Activated CD8-positive, alpha-beta memory T cell treated with anti-CD3 and anti-CD28 coated beads, Interleukin-2, amount 10 ng/mL, durations not matched to agents 7 days and 5 days (primary cell): ENCODE measurements around the gene UNG. TPM values are rescaled to one million over a fixed set of nuclear protein-coding genes. Genes with fewer than 3 reads are reported as not detected.

ENCODE experiments used
- ATAC-seq: fragments of 150-1000 bp; cut with Tn5 transposase; one replicate; pipeline ENCODE4 v1.10.0; 2021; ENCODE audit warnings: moderate library complexity
- CTCF ChIA-PET: fragments of 350-600 bp; sonication (Branson Sonifier 250); formaldehyde crosslinking; loops from one replicate; lab custom pipeline; 2021; ENCODE audit warnings: antibody characterized with exemption; lab: Charles Lee
- DNase-seq: peaks from one replicate; pipeline ENCODE4 v3.0.0-alpha.2; 2020
- H3K27ac Mint-ChIP-seq: one replicate; pipeline ENCODE4 v1.8.0; 2021; ENCODE audit warnings: mild to moderate bottlenecking, mixed read lengths
- H3K27me3 Mint-ChIP-seq: one replicate; pipeline ENCODE4 v1.8.0; 2021; ENCODE audit warnings: mixed read lengths
- H3K36me3 Mint-ChIP-seq: one replicate; pipeline ENCODE4 v1.8.0; 2021; ENCODE audit warnings: mild to moderate bottlenecking, mixed read lengths
- H3K4me1 Mint-ChIP-seq: one replicate; pipeline ENCODE4 v1.8.0; 2021; ENCODE audit warnings: mixed read lengths
- H3K4me3 Mint-ChIP-seq: one replicate; pipeline ENCODE4 v1.8.0; 2021; ENCODE audit warnings: mild to moderate bottlenecking, moderate library complexity, mixed read lengths
- H3K9me3 Mint-ChIP-seq: one replicate; pipeline ENCODE4 v1.8.0; 2022; ENCODE audit warnings: low read depth, mixed read lengths
- total RNA-seq, 2 experiments: library from RNA; stranded (reverse); gene quantifications; one replicate each; pipeline ENCODE4 v1.2.3, GENCODE V29; 2021

The UNG gene
- total RNA-seq, 2 experiments from 2014 or later = 53.7 to 75.6 TPM

GRCh38 chr12:109115404-109115757 lies 18.0 kb downstream of the UNG start:
- ATAC-seq (no peak), DNase-seq (no peak)
- Mint-ChIP-seq H3K4me3 (no peak overlapping the region), H3K9me3 (no peaks in the 10 kb centered on the region), H3K27ac (no peak overlapping the region), H3K36me3 (peaks cover 4% of the 10 kb centered on the region), H3K27me3 (no peaks in the 10 kb centered on the region), H3K4me1 (peaks cover 16% of the 10 kb centered on the region)
- CTCF ChIA-PET = interaction anchor here (0.9 to 1.6 kb wide), 3 partner anchors 9 to 313 kb away, joined by 3 read pairs; no protein-coding TSS in a partner anchor

- Mint-ChIP-seq H3K27ac (no peak within 1 kb of the TSS), H3K9me3 (no peaks in the 10 kb centered on the region), H3K4me3 (no peak within 1 kb of the TSS), H3K27me3 (no peaks in the 10 kb centered on the region), H3K36me3 (no peaks in the 10 kb centered on the region), H3K4me1 (peaks cover 13% of the 10 kb centered on the region)
- CTCF ChIA-PET = interaction anchor here (0.9 to 1.6 kb wide), 3 partner anchors 16 to 312 kb away, joined by 3 read pairs; no protein-coding TSS in a partner anchor
- DNase-seq = no peak
- ATAC-seq = no peak
Measured at GRCh38 chr12:109115758-109116610, 18.6 kb downstream of the UNG start, which contains the start of gene ACACB. Gene ACACB (plus strand): TSS chr12:109116587. CDS start chr12:109139406, 22,819 bp downstream.

- Mint-ChIP-seq H3K4me1 (peaks cover 11% of the 10 kb centered on the region), H3K27ac (no peak overlapping the region), H3K36me3 (no peaks in the 10 kb centered on the region), H3K9me3 (no peaks in the 10 kb centered on the region), H3K4me3 (no peak overlapping the region), H3K27me3 (no peaks in the 10 kb centered on the region)
- CTCF ChIA-PET = interaction anchor here (0.7 to 0.9 kb wide), 2 partner anchors 16 kb away, joined by 3 read pairs; no protein-coding TSS in a partner anchor
- DNase-seq (no peak), ATAC-seq (no peak)
Measured at GRCh38 chr12:109116611-109116949, 19.2 kb downstream of the UNG start.

- Mint-ChIP-seq H3K4me1 (peaks cover 6% of the 10 kb centered on the region), H3K27ac (no peak overlapping the region), H3K9me3 (no peaks in the 10 kb centered on the region), H3K36me3 (no peaks in the 10 kb centered on the region), H3K27me3 (no peaks in the 10 kb centered on the region), H3K4me3 (no peak overlapping the region)
- no peak for ATAC-seq
- CTCF ChIA-PET = interaction anchor here (0.9 kb wide), 1 partner anchor 8 kb away, joined by 4 read pairs; no protein-coding TSS in a partner anchor
- no peak for DNase-seq
Measured at GRCh38 chr12:109120095-109120494, 22.7 kb downstream of the UNG start.

- ATAC-seq = no peak
- H3K27ac Mint-ChIP-seq = no peak overlapping the region
- peaks cover 3% of the 10 kb centered on the region for H3K4me1 Mint-ChIP-seq
- no peaks in the 10 kb centered on the region for H3K9me3 Mint-ChIP-seq
- DNase-seq = no peak
- no peaks in the 10 kb centered on the region for H3K27me3 Mint-ChIP-seq
- no peak overlapping the region for H3K4me3 Mint-ChIP-seq
- CTCF ChIA-PET = interaction anchor here (0.9 kb wide), 1 partner anchor 9 kb away, joined by 4 read pairs; no protein-coding TSS in a partner anchor
- no peaks in the 10 kb centered on the region for H3K36me3 Mint-ChIP-seq
Measured at GRCh38 chr12:109120557-109120956, 23.2 kb downstream of the UNG start.

GRCh38 chr12:109121346-109121880 lies 24.0 kb downstream of the UNG start:
- Mint-ChIP-seq H3K27me3 (no peaks in the 10 kb centered on the region), H3K9me3 (no peaks in the 10 kb centered on the region), H3K36me3 (no peaks in the 10 kb centered on the region), H3K4me3 (no peak overlapping the region), H3K27ac (no peak overlapping the region), H3K4me1 (no peaks in the 10 kb centered on the region)
- CTCF ChIA-PET = interaction anchor here (0.5 kb wide), 1 partner anchor 95 kb away, joined by 4 read pairs; no protein-coding TSS in a partner anchor
- ATAC-seq (no peak), DNase-seq (no peak)

- DNase-seq (no peak), ATAC-seq (no peak)
- no peaks in the 10 kb centered on the region for H3K36me3 Mint-ChIP-seq
- no peak overlapping the region for H3K27ac Mint-ChIP-seq
- no peaks in the 10 kb centered on the region for H3K9me3 Mint-ChIP-seq
- H3K4me1 Mint-ChIP-seq = no peaks in the 10 kb centered on the region
- no peaks in the 10 kb centered on the region for H3K27me3 Mint-ChIP-seq
- H3K4me3 Mint-ChIP-seq = no peak overlapping the region
- CTCF ChIA-PET = no interaction called here
Measured at GRCh38 chr12:109124878-109125648, 27.7 kb downstream of the UNG start.

- ATAC-seq (no peak), DNase-seq (no peak)
- H3K4me1 Mint-ChIP-seq = no peaks in the 10 kb centered on the region
- no peaks in the 10 kb centered on the region for H3K36me3 Mint-ChIP-seq
- CTCF ChIA-PET = no interaction called here
- H3K4me3 Mint-ChIP-seq = no peak overlapping the region
- no peak overlapping the region for H3K27ac Mint-ChIP-seq
- H3K27me3 Mint-ChIP-seq = no peaks in the 10 kb centered on the region
- no peaks in the 10 kb centered on the region for H3K9me3 Mint-ChIP-seq
Measured at GRCh38 chr12:109125791-109126190, 28.4 kb downstream of the UNG start.

GRCh38 chr12:109126784-109127183 lies 29.4 kb downstream of the UNG start:
- no peak overlapping the region for H3K27ac Mint-ChIP-seq

GRCh38 chr12:109127533-109128242 lies 30.3 kb downstream of the UNG start:
- Mint-ChIP-seq H3K4me3 (no peak overlapping the region), H3K9me3 (no peaks in the 10 kb centered on the region), H3K4me1 (no peaks in the 10 kb centered on the region), H3K27ac (no peak overlapping the region), H3K27me3 (no peaks in the 10 kb centered on the region), H3K36me3 (no peaks in the 10 kb centered on the region)
- CTCF ChIA-PET = interaction anchor here (1.3 kb wide), 1 partner anchor 258 kb away, joined by 3 read pairs; no protein-coding TSS in a partner anchor
- ATAC-seq (no peak), DNase-seq (no peak)

More at GRCh38 chr12:109126784-109127183, 29.4 kb downstream of the UNG start:
- Mint-ChIP-seq H3K27me3 (no peaks in the 10 kb centered on the region), H3K36me3 (no peaks in the 10 kb centered on the region), H3K9me3 (no peaks in the 10 kb centered on the region), H3K4me3 (no peak overlapping the region), H3K4me1 (no peaks in the 10 kb centered on the region)
- DNase-seq (no peak), ATAC-seq (no peak)
- CTCF ChIA-PET = interaction anchor here (1.3 kb wide), 1 partner anchor 259 kb away, joined by 3 read pairs; no protein-coding TSS in a partner anchor

GRCh38 chr12:109130297-109131153 lies 33.1 kb downstream of the UNG start:
- H3K9me3 Mint-ChIP-seq = no peaks in the 10 kb centered on the region
- CTCF ChIA-PET = interaction anchor here (0.9 kb wide), 1 partner anchor 11 kb away, joined by 3 read pairs; no protein-coding TSS in a partner anchor

More at GRCh38 chr12:109130297-109131153, 33.1 kb downstream of the UNG start:
- no peak for DNase-seq
- Mint-ChIP-seq H3K4me1 (no peaks in the 10 kb centered on the region), H3K36me3 (no peaks in the 10 kb centered on the region), H3K4me3 (no peak overlapping the region), H3K27me3 (no peaks in the 10 kb centered on the region), H3K27ac (no peak overlapping the region)
- no peak for ATAC-seq
